RWPE2 (cell line): ENCODE data around the gene ZFHX3.

ENCODE experiments used
- ATAC-seq: fragments of 200-7000 bp; cut with Tn5 transposase; 3 replicates; pipeline ENCODE4 v1.9.1; 2021; ENCODE audit warnings: low read depth
- DNase-seq: peaks from one replicate; pipeline ENCODE4 v3.0.0-alpha.2; 2020; ENCODE audit warnings: low spot score
- H3K27ac ChIP-seq: fragments of 450-650 bp; 2 replicates; pipeline ENCODE4 v1.5.1; 2017; ENCODE audit warnings: mild to moderate bottlenecking; ENCODE audit not compliant: poor library complexity, severe bottlenecking
- H3K27me3 ChIP-seq: fragments of 250-450 bp; sonication (Bioruptor Pico); 2 replicates; pipeline ENCODE4 v1.5.1; 2021; ENCODE audit warnings: mild to moderate bottlenecking, moderate library complexity; ENCODE audit not compliant: insufficient read depth, poor library complexity, severe bottlenecking
- H3K36me3 ChIP-seq: fragments of 250-450 bp; sonication (Bioruptor Pico); 2 replicates; pipeline ENCODE4 v1.5.1; 2020; ENCODE audit warnings: low read depth, mild to moderate bottlenecking, moderate library complexity
- H3K4me1 ChIP-seq: fragments of 250-450 bp; sonication (Bioruptor Pico); 2 replicates; pipeline ENCODE4 v1.5.1; 2021; ENCODE audit warnings: mild to moderate bottlenecking, moderate library complexity; ENCODE audit not compliant: insufficient read depth, poor library complexity, severe bottlenecking
- H3K4me3 ChIP-seq: fragments of 250-450 bp; sonication (Bioruptor Pico); 2 replicates; pipeline ENCODE4 v1.5.1; 2021; ENCODE audit warnings: mild to moderate bottlenecking, moderate library complexity; ENCODE audit not compliant: severe bottlenecking
- H3K9me3 ChIP-seq: fragments of 250-450 bp; sonication (Bioruptor Pico); 2 replicates; pipeline ENCODE4 v1.5.1; 2021; ENCODE audit warnings: mild to moderate bottlenecking, moderate library complexity; ENCODE audit not compliant: severe bottlenecking
- CTCF ChIP-seq: fragments of 450-650 bp; IDR thresholded peaks from one replicate; pipeline ENCODE4 v1.5.1; 2017; ENCODE audit warnings: mild to moderate bottlenecking, moderate library complexity; ENCODE audit not compliant: poor library complexity, severe bottlenecking

ZFHX3 gene

DNA sequence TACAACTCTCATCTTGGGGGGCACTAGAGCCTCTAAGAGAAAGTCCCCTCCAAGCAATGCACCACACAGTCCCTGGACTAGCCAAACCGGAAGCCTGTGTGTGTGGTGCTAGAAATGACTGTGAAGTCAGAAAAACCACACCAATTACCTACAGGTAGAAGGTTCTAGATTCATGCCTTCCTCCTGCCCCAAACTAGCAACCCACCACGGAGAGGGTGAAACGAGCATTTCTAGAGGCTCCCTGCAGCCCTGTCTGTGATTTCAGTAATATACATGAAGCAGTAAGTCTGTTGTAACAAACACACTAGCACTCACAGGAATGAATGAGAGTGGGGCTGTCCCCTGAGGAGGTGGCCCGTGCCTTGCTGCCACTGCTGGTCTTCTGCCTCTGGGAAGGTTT, 13.6 kb downstream of the ZFHX3 start:
- Histone ChIP-seq H3K36me3 (no peaks in the 10 kb centered on the region), H3K4me1 (peaks cover 16% of the 10 kb centered on the region), H3K27ac (no peak overlapping the region), H3K9me3 (no peaks in the 10 kb centered on the region), H3K27me3 (no peaks in the 10 kb centered on the region), H3K4me3 (no peak overlapping the region)
- TF ChIP-seq CTCF = no peak
- no peak for ATAC-seq
- no peak for DNase-seq

- no peak for ATAC-seq
- H3K36me3 ChIP-seq = no peaks in the 10 kb centered on the region
- DNase-seq = no peak
- no peak overlapping the region for H3K4me3 ChIP-seq
- H3K9me3 ChIP-seq = no peaks in the 10 kb centered on the region
- no peaks in the 10 kb centered on the region for H3K27me3 ChIP-seq
- peaks cover 16% of the 10 kb centered on the region for H3K4me1 ChIP-seq
- no peak for TF ChIP-seq CTCF
- H3K27ac ChIP-seq = no peak overlapping the region
Measured at GRCh38 chr16:73033271-73033998, 14.5 kb downstream of the ZFHX3 start.

DNA sequence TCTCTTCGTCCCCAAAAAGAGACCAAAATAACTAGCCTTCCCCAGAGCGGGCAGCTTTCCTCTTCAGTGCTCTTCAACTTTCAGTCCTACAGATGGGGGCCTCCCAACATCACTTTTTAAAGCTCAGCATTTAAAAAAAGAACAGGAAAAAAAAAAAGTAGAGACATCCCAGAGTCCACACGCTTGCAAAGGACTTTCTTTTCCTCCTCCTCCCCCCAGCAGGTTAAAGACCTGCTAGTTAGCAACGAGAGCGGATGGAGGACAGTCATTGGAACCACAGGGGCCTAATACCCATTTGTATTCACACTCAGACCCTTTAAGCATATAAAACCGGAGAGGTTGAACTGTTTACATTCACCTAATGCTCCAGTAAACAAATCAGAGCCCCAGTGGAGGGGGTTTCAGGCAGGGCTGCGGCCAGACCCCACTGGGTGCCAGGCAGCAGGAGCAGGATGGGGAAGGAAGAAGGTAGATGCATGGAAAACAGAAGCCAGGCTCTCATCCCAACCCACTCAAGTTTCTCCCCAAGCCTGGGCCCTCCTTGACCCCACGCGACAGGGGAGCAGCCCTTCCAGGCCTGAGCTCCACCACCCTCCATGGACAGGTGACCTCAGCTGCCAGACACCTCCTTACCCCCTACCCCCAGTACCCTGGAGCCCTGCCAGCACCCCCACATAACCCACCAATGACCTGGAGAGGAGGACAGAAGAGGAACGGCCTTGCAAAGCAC, 15.2 kb downstream of the ZFHX3 start:
- Histone ChIP-seq H3K4me1 (peaks cover 16% of the 10 kb centered on the region), H3K4me3 (no peak overlapping the region), H3K27me3 (no peaks in the 10 kb centered on the region), H3K27ac (no peak overlapping the region), H3K9me3 (no peaks in the 10 kb centered on the region), H3K36me3 (no peaks in the 10 kb centered on the region)
- ATAC-seq = no peak
- no peak for TF ChIP-seq CTCF
- DNase-seq = no peak

DNA sequence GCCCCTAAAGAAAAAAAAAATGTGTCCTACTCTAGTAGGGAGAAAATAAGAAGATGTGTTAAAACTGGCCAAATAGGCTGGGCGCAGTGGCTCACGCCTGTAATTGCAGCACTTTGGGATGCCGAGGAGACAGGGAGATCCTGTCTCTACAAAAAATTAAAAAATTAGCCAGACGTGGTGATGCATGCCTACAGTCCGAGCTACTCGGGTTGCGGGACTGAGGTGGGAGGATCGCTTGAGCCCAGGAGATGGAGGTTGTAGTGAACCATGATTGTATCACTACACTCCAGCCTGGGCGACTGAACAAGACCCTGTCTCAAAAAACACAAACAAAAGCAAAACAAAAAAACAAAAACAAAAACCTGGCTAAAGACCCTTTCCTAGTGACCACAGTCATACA, 15.9 kb downstream of the ZFHX3 start:
- DNase-seq (no peak), ATAC-seq (no peak)
- H3K27ac ChIP-seq = no peak overlapping the region
- peaks cover 11% of the 10 kb centered on the region for H3K4me1 ChIP-seq
- no peak for TF ChIP-seq CTCF
- H3K27me3 ChIP-seq = no peaks in the 10 kb centered on the region
- H3K36me3 ChIP-seq = no peaks in the 10 kb centered on the region
- no peak overlapping the region for H3K4me3 ChIP-seq
- no peaks in the 10 kb centered on the region for H3K9me3 ChIP-seq
